ENCODE results near the gene FETUB. TPM values are rescaled to one million over a fixed set of nuclear protein-coding genes. Genes with fewer than 3 reads are reported as not detected.

FETUB gene
- total and polyA plus RNA-seq, 2 of the 4 experiments (the other 2 are of a cell fraction), result not detected

DNA sequence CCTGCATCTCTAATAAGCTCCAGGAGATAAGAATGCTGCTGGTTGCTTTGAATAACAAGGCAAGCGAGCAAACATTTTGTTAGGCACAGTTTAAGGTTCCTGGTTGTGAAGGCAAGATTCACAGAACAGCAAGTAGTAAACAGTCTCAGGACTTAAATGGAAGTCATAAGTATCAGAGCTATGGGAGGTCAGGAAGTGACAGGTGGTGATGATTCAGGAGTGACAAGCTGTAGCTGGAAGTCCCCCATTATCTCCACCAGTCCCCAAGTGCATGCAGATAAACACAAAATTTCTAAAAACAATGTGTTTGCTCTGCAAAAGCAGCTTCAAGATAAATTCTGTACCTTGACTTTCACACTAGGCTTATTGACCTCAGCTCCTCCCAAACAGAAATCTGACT is 3.3 kb downstream of the FETUB start:
- H3K14ac ChIP-seq (replicated peaks; ENCODE audit: low read depth, low read length), result no peak overlapping the region
- H2BK20ac ChIP-seq (ENCODE audit: low read depth, low read length), result no peak overlapping the region
- ATAC-seq (ENCODE audit: low read depth) (no peak), DNase-seq (no peak)
- H2BK15ac ChIP-seq (ENCODE audit: low read depth, low read length), result no peak overlapping the region
- H3K56ac ChIP-seq (ENCODE audit: extremely low read depth, insufficient read depth, low read length), result no peak overlapping the region
- H3K4ac ChIP-seq (ENCODE audit: low read depth, low read length), result no peak overlapping the region
- H3K9me3 ChIP-seq (ENCODE audit: control insufficient read depth, insufficient read depth, low read length), result no peaks in the 10 kb centered on the region
- no peak overlapping the region for H3K4me2 ChIP-seq (ENCODE audit: low read depth, low read length)
- no peak overlapping the region for H3K4me3 ChIP-seq (ENCODE audit: insufficient read depth, low read depth, low read length)
- H4K91ac ChIP-seq (ENCODE audit: insufficient read depth, low read depth, low read length), result no peak overlapping the region
- no CpG with 5 or more reads among the region's 1 CpG for WGBS, 2 experiments (ENCODE audit: extremely low coverage in 2 of 2, insufficient read length in 1 of 2)
- no peak overlapping the region for H2AFZ ChIP-seq (replicated peaks; ENCODE audit: low read length, poor library complexity)
- H3K27ac ChIP-seq (ENCODE audit: insufficient read depth, low read length), result no peak overlapping the region
- no peaks in the 10 kb centered on the region for H3K36me3 ChIP-seq (ENCODE audit: control insufficient read depth, insufficient read depth, low read length)
- H3K4me1 ChIP-seq (ENCODE audit: control insufficient read depth, insufficient read depth, low read length), result no peaks in the 10 kb centered on the region
- BruUV-seq (replicated peaks), result no TSS peak
- intact Hi-C loops (cut with micrococcal nuclease) (no loop called here), dilution Hi-C loops (cut with HindIII; ENCODE audit: low sequenced_read_pairs, unreplicated experiment) (no loop called here), in situ Hi-C loops (cut with MboI; ENCODE audit: low sequenced_read_pairs) (no loop called here)
- H3K9ac ChIP-seq (ENCODE audit: low read depth, low read length), result no peak overlapping the region
- CTCF ChIA-PET, result interaction anchor here (0.9 kb wide), 1 partner anchor 50 kb away, joined by 4 read pairs; no protein-coding TSS in a partner anchor
- H2BK120ac ChIP-seq (ENCODE audit: low read depth, low read length), result no peak overlapping the region
- H4K5ac ChIP-seq (ENCODE audit: low read depth, low read length), result no peak overlapping the region
- no peak overlapping the region for H3K18ac ChIP-seq (ENCODE audit: low read depth, low read length)
- H4K8ac ChIP-seq (ENCODE audit: low read depth in 2 of 2, low read length in 2 of 2), result no peak overlapping the region
- H3K23ac ChIP-seq (ENCODE audit: low read depth, low read length), result no peak overlapping the region
- no peak overlapping the region for H2AK9ac ChIP-seq (replicated peaks; ENCODE audit: low read depth, low read length, poor library complexity)
- H2AK5ac ChIP-seq (ENCODE audit: low read depth, low read length), result no peak overlapping the region
- POLR2A ChIA-PET (ENCODE audit: unreplicated experiment), result no interaction called here
- peaks cover 17% of the 10 kb centered on the region for H3K27me3 ChIP-seq (ENCODE audit: control insufficient read depth, insufficient read depth, low read length)
- H2BK5ac ChIP-seq (ENCODE audit: low read depth, low read length, poor library complexity, severe bottlenecking), result no peak overlapping the region
- H3K79me1 ChIP-seq (ENCODE audit: low read depth in 1 of 2, low read length in 2 of 2), result no peaks in the 10 kb centered on the region
- H4K20me1 ChIP-seq (ENCODE audit: insufficient read depth, low read length), result no peaks in the 10 kb centered on the region
- no peak for TF ChIP-seq MAZ (IDR thresholded peaks at IDR 0.05; ENCODE audit: borderline replicate concordance, low read depth, low read length)
- TF ChIP-seq, protein P1, sequence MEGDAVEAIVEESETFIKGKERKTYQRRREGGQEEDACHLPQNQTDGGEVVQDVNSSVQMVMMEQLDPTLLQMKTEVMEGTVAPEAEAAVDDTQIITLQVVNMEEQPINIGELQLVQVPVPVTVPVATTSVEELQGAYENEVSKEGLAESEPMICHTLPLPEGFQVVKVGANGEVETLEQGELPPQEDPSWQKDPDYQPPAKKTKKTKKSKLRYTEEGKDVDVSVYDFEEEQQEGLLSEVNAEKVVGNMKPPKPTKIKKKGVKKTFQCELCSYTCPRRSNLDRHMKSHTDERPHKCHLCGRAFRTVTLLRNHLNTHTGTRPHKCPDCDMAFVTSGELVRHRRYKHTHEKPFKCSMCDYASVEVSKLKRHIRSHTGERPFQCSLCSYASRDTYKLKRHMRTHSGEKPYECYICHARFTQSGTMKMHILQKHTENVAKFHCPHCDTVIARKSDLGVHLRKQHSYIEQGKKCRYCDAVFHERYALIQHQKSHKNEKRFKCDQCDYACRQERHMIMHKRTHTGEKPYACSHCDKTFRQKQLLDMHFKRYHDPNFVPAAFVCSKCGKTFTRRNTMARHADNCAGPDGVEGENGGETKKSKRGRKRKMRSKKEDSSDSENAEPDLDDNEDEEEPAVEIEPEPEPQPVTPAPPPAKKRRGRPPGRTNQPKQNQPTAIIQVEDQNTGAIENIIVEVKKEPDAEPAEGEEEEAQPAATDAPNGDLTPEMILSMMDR (conservative IDR thresholded peaks at IDR 0.05; ENCODE audit: low read depth, low read length), result no peak
- no peak for TF ChIP-seq BHLHE40 (IDR thresholded peaks at IDR 0.05; ENCODE audit: low read depth, low read length)
- TF ChIP-seq, protein P2, sequence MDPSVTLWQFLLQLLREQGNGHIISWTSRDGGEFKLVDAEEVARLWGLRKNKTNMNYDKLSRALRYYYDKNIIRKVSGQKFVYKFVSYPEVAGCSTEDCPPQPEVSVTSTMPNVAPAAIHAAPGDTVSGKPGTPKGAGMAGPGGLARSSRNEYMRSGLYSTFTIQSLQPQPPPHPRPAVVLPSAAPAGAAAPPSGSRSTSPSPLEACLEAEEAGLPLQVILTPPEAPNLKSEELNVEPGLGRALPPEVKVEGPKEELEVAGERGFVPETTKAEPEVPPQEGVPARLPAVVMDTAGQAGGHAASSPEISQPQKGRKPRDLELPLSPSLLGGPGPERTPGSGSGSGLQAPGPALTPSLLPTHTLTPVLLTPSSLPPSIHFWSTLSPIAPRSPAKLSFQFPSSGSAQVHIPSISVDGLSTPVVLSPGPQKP (IDR thresholded peaks at IDR 0.05; ENCODE audit: borderline replicate concordance, low read depth, low read length), result no peak
- TF ChIP-seq SMC3 (IDR thresholded peaks at IDR 0.05; ENCODE audit: low read depth, low read length), result no peak
- TF ChIP-seq MAFK (IDR thresholded peaks at IDR 0.05; ENCODE audit: low read depth, low read length), result no peak
- TF ChIP-seq RCOR1 (IDR thresholded peaks at IDR 0.05; ENCODE audit: insufficient replicate concordance, low read length), result no peak
- no peak for TF ChIP-seq FOS (IDR thresholded peaks at IDR 0.05; ENCODE audit: low read depth, low read length)
- TF ChIP-seq CHD1 (IDR thresholded peaks at IDR 0.05; ENCODE audit: low read depth, low read length), result no peak
- TF ChIP-seq, protein P3, sequence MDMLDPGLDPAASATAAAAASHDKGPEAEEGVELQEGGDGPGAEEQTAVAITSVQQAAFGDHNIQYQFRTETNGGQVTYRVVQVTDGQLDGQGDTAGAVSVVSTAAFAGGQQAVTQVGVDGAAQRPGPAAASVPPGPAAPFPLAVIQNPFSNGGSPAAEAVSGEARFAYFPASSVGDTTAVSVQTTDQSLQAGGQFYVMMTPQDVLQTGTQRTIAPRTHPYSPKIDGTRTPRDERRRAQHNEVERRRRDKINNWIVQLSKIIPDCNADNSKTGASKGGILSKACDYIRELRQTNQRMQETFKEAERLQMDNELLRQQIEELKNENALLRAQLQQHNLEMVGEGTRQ (IDR thresholded peaks at IDR 0.05; ENCODE audit: low read depth, low read length), result no peak
- no peak for TF ChIP-seq POLR2A (IDR thresholded peaks at IDR 0.05; ENCODE audit: low read depth, low read length)
- TF ChIP-seq MXI1 (IDR thresholded peaks at IDR 0.05; ENCODE audit: borderline replicate concordance, low read depth, low read length), result no peak
- TF ChIP-seq RFX5 (IDR thresholded peaks at IDR 0.05; ENCODE audit: low read depth, low read length), result no peak
- TF ChIP-seq CEBPB (IDR thresholded peaks at IDR 0.05; ENCODE audit: low read depth, low read length), result no peak
- TF ChIP-seq RAD21 (IDR thresholded peaks at IDR 0.05; ENCODE audit: low read length), result no peak
- TF ChIP-seq NFE2L2 (IDR thresholded peaks at IDR 0.05; ENCODE audit: low read depth, low read length), result no peak
- H3K9me1 ChIP-seq (ENCODE audit: insufficient read depth, low read length), result no peaks in the 10 kb centered on the region

All from IMR-90 (cell line).